ENCODE results near the gene TSPAN6. TPM values are rescaled to one million over a fixed set of nuclear protein-coding genes. Genes with fewer than 3 reads are reported as not detected.

Gene TSPAN6
- total RNA-seq, 1 donor from 2014 or later: 205 TPM

GRCh38 chrX:100587861-100588260 is 48.7 kb downstream of the TSPAN6 start:
- no peaks in the 10 kb centered on the region for H3K36me3 ChIP-seq
- H3K36me3 Mint-ChIP-seq: no peaks in the 10 kb centered on the region
- H3K4me1 ChIP-seq: peaks cover 9% of the 10 kb centered on the region
- no peak overlapping the region for H3K4me2 ChIP-seq
- H3F3A ChIP-seq (ENCODE audit: low read depth): no peaks in the 10 kb centered on the region
- H3K27me3 ChIP-seq: no peaks in the 10 kb centered on the region
- no peaks in the 10 kb centered on the region for H3K79me2 ChIP-seq (ENCODE audit: low read depth)
- no peaks in the 10 kb centered on the region for H3K9me3 ChIP-seq (ENCODE audit: low read depth)
- H3K4me3 ChIP-seq: no peak overlapping the region
- TF ChIP-seq CTCF (IDR thresholded peaks at IDR 0.05) (no peak), EZH2phosphoT487 (IDR thresholded peaks at IDR 0.05) (no peak), EZH2 (IDR thresholded peaks at IDR 0.05) (no peak)
- no peaks in the 10 kb centered on the region for H3K27me3 Mint-ChIP-seq (ENCODE audit: insufficient read depth, low read depth)
- DNase-seq (ENCODE audit: low spot score): no peak
- H2AFZ ChIP-seq (replicated peaks): no peak overlapping the region
- H3K4me3 Mint-ChIP-seq: no peak overlapping the region
- H3K9me3 Mint-ChIP-seq: no peaks in the 10 kb centered on the region
- H3K9ac ChIP-seq: no peak overlapping the region
- no peaks in the 10 kb centered on the region for H4K20me1 ChIP-seq (ENCODE audit: low read depth)
- H3K27ac ChIP-seq: no peak overlapping the region
- H3K4me1 Mint-ChIP-seq: peaks cover 16% of the 10 kb centered on the region
- H3K27ac Mint-ChIP-seq: no peak overlapping the region

GRCh38 chrX:100586747-100587146 is 49.9 kb downstream of the TSPAN6 start:
- no peak overlapping the region for H3K4me3 Mint-ChIP-seq
- H3K36me3 ChIP-seq: no peaks in the 10 kb centered on the region
- peaks cover 22% of the 10 kb centered on the region for H3K4me1 Mint-ChIP-seq
- no peak overlapping the region for H3K4me3 ChIP-seq
- H2AFZ ChIP-seq (replicated peaks): no peak overlapping the region
- no peak overlapping the region for H3K9ac ChIP-seq
- no peaks in the 10 kb centered on the region for H3K9me3 ChIP-seq (ENCODE audit: low read depth)
- H4K20me1 ChIP-seq (ENCODE audit: low read depth): no peaks in the 10 kb centered on the region
- H3K27ac ChIP-seq: no peak overlapping the region
- H3K9me3 Mint-ChIP-seq: no peaks in the 10 kb centered on the region
- no peak for DNase-seq (ENCODE audit: low spot score)
- no peak overlapping the region for H3K27ac Mint-ChIP-seq
- no peaks in the 10 kb centered on the region for H3K27me3 ChIP-seq
- no peaks in the 10 kb centered on the region for H3K79me2 ChIP-seq (ENCODE audit: low read depth)
- no peak overlapping the region for H3K4me2 ChIP-seq
- H3K4me1 ChIP-seq: peaks cover 9% of the 10 kb centered on the region
- H3K36me3 Mint-ChIP-seq: no peaks in the 10 kb centered on the region
- TF ChIP-seq EZH2phosphoT487 (IDR thresholded peaks at IDR 0.05) (no peak), EZH2 (IDR thresholded peaks at IDR 0.05) (no peak), CTCF (IDR thresholded peaks at IDR 0.05) (no peak)
- H3F3A ChIP-seq (ENCODE audit: low read depth): no peaks in the 10 kb centered on the region
- H3K27me3 Mint-ChIP-seq (ENCODE audit: insufficient read depth, low read depth): no peaks in the 10 kb centered on the region

GRCh38 chrX:100584611-100585010 is 52.0 kb downstream of the TSPAN6 start, which contains the start of gene TNMD:
Gene TNMD, plus strand, starts transcription at chrX:100584936. Its CDS starts 83 bp downstream, at chrX:100585019.
- peaks cover 26% of the 10 kb centered on the region for H3K4me1 Mint-ChIP-seq
- no peak within 1 kb of the TSS for H3K4me2 ChIP-seq
- H3F3A ChIP-seq (ENCODE audit: low read depth): no peaks in the 10 kb centered on the region
- no peaks in the 10 kb centered on the region for H3K36me3 Mint-ChIP-seq
- no peak within 1 kb of the TSS for H3K4me3 Mint-ChIP-seq
- no peaks in the 10 kb centered on the region for H3K79me2 ChIP-seq (ENCODE audit: low read depth)
- H3K9me3 Mint-ChIP-seq: no peaks in the 10 kb centered on the region
- no peak within 1 kb of the TSS for H2AFZ ChIP-seq (replicated peaks)
- H3K27me3 ChIP-seq: no peaks in the 10 kb centered on the region
- no peak for DNase-seq (ENCODE audit: low spot score)
- no peak within 1 kb of the TSS for H3K4me3 ChIP-seq
- no peak within 1 kb of the TSS for H3K27ac Mint-ChIP-seq
- H3K9ac ChIP-seq: no peak within 1 kb of the TSS
- no peaks in the 10 kb centered on the region for H3K27me3 Mint-ChIP-seq (ENCODE audit: insufficient read depth, low read depth)
- H3K27ac ChIP-seq: no peak within 1 kb of the TSS
- H3K9me3 ChIP-seq (ENCODE audit: low read depth): no peaks in the 10 kb centered on the region
- H4K20me1 ChIP-seq (ENCODE audit: low read depth): no peaks in the 10 kb centered on the region
- H3K4me1 ChIP-seq: peaks cover 9% of the 10 kb centered on the region
- no peaks in the 10 kb centered on the region for H3K36me3 ChIP-seq
- TF ChIP-seq CTCF (IDR thresholded peaks at IDR 0.05) (no peak), EZH2phosphoT487 (IDR thresholded peaks at IDR 0.05) (no peak), EZH2 (IDR thresholded peaks at IDR 0.05) (no peak)

Other genes with a start within 250 kb of the TSPAN6 start
- 3.4 TPM in 2 replicates for gene PCDH19, start 226.5 kb downstream of the TSPAN6 start, total RNA-seq (ENCODE audit: low replicate concordance)
- not detected in 2 replicates for gene TNMD, start 51.9 kb downstream of the TSPAN6 start, total RNA-seq (ENCODE audit: low replicate concordance)
- gene SRPX2, start 7.4 kb upstream of the TSPAN6 start, total RNA-seq (ENCODE audit: low replicate concordance): 0.11 TPM in 1 of 2 replicates, not detected in the other
- 0.22 and 0.39 TPM in 2 replicates for gene SYTL4, start 95.3 kb upstream of the TSPAN6 start, total RNA-seq (ENCODE audit: low replicate concordance)
- gene CSTF2, start 183.6 kb upstream of the TSPAN6 start, total RNA-seq (ENCODE audit: low replicate concordance): 19.8 and 22.2 TPM in 2 replicates
- gene NOX1, start 237.6 kb upstream of the TSPAN6 start, total RNA-seq (ENCODE audit: low replicate concordance): not detected in 2 replicates